DND-41 (cell line): ENCODE results near the gene TMCC1.

Experiments
- CTCF ChIP-seq: IDR thresholded peaks from 2 replicates; pipeline ENCODE4 v1.5.1; 2012; ENCODE audit warnings: borderline replicate concordance, low read length, moderate library complexity, mild to moderate bottlenecking; ENCODE audit not compliant: poor library complexity, severe bottlenecking; ENCODE audit errors: extremely low read depth
- EZH2 ChIP-seq: IDR thresholded peaks from 3 replicates; pipeline ENCODE4 v1.6.1; 2012; ENCODE audit warnings: borderline replicate concordance, low read depth, mild to moderate bottlenecking, moderate library complexity, low read length, inconsistent platforms; ENCODE audit not compliant: severe bottlenecking

- TF ChIP-seq CTCF (no peak), EZH2 (no peak)
Measured at GRCh38 chr3:129614927-129615363, 278.6 kb downstream of the TMCC1 start.
